NCI-H345 (cell line): ENCODE results near the gene ZNF177.
A peak's percentile ranks its signal among the peaks of the same experiment; 100 is the strongest.

Experiments
- DNase-seq: peaks from one replicate; lab custom pipeline; 2025; lab: John Stamatoyannopoulos, UW

The ZNF177 gene

DNA sequence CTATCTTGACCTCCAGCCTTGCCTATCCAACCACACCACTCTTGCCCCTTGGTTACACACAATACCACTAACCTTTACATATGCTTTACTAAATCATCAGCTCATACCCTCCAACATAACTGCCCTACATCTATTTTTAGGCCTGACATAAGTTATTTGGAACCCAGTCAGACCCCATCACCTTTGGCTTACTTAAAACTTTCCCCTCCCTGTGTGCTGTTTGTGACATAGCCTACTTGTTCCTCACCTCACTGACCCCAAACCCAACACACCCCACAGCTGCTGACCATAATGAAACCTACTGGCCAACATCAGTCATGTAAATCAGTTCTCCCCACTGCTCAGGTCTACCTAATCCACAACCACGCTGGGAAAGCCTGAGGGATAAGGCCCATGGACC is 67.6 kb downstream of the ZNF177 start:
- no peak for DNase-seq

DNA sequence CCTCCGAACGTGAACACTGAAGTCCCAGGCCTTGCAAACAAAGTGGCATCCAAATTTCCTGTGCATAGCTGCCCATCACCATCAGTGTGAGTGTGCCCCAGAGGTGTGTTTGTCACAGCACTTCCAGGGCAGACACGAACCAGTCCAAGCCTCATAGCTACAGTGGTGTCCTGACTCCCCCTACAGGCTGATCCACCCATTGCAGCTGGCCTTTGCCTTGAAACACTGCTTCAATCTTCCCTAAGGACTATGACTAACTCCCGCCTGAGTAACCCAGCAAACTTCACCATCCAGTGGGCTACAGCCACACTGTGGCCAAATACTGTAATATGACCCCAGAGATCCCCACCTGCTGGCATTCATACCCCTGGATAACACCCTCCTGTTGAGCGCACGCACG is 68.7 kb downstream of the ZNF177 start:
- DNase-seq = peak; percentile 13
